Breast epithelium (tissue), 3 donors: ENCODE data around the gene NNAT.

Source experiments
- CTCF ChIP-seq, 3 donors: fragments of 450-650 bp; IDR thresholded peaks; one replicate each; pipeline ENCODE4 v1.5.1; 2016 to 2017; ENCODE audit warnings: antibody characterized with exemption in 3 of 3, mild to moderate bottlenecking in 3 of 3, moderate library complexity in 3 of 3
- POLR2A ChIP-seq: fragments of 450-650 bp; IDR thresholded peaks from one replicate; pipeline ENCODE4 v1.6.1; 2016; ENCODE audit warnings: antibody characterized with exemption, mild to moderate bottlenecking, moderate library complexity
- POLR2AphosphoS5 ChIP-seq, 3 donors: sonication (generic); formaldehyde crosslinking; IDR thresholded peaks; one replicate each; pipeline ENCODE4 v1.6.1; 2017; ENCODE audit warnings: antibody characterized with exemption in 3 of 3

- TF ChIP-seq CTCF (IDR thresholded peaks at IDR 0.05) (no peak), POLR2AphosphoS5 (IDR thresholded peaks at IDR 0.05) (no peak), POLR2A (no peak)
These were observed 5.2 kb upstream of the NNAT start for GRCh38 chr20:37515876-37516275.
